DND-41 (cell line): ENCODE data around the gene OXER1.

Experiments used
- ATAC-seq: fragments of 200-7000 bp; cut with Tn5 transposase; 3 replicates; pipeline ENCODE4 v1.9.1; 2021; ENCODE audit warnings: low read depth; ENCODE audit not compliant: insufficient read depth
- DNase-seq: peaks from one replicate; pipeline ENCODE4 v3.0.0-alpha.2; 2020
- H2AFZ ChIP-seq: 2 replicates; pipeline ENCODE4 v1.6.0; 2012; ENCODE audit warnings: low read depth, low read length
- H3K27ac ChIP-seq: 2 replicates; pipeline ENCODE4 v1.5.1; 2012; ENCODE audit warnings: low read length, inconsistent platforms
- H3K27me3 ChIP-seq: fragments of 200-600 bp; sonication (generic); 2 replicates; pipeline ENCODE4 v1.6.0; 2012; ENCODE audit warnings: low read length, mild to moderate bottlenecking, inconsistent platforms; ENCODE audit not compliant: insufficient read depth, poor library complexity
- H3K36me3 ChIP-seq: 2 replicates; pipeline ENCODE4 v1.5.1; 2012; ENCODE audit warnings: low read length, inconsistent platforms; ENCODE audit not compliant: insufficient read depth
- H3K4me1 ChIP-seq: 2 replicates; pipeline ENCODE4 v1.5.1; 2012; ENCODE audit warnings: mild to moderate bottlenecking, low read length; ENCODE audit not compliant: insufficient read depth
- H3K4me2 ChIP-seq: 2 replicates; pipeline ENCODE4 v1.6.0; 2012; ENCODE audit warnings: mild to moderate bottlenecking, moderate library complexity, low read length, inconsistent platforms; ENCODE audit not compliant: insufficient read depth
- H3K4me3 ChIP-seq, 2 experiments: fragments of 200-600 bp in 1 of 2; shearing (Covaris generic) in 1 of 2; 2 replicates each; pipeline ENCODE4 v1.5.1; 2012 to 2016; ENCODE audit warnings: inconsistent platforms in 2 of 2, low read length in 2 of 2, mild to moderate bottlenecking in 2 of 2, low read depth in 1 of 2, moderate library complexity in 1 of 2
- H3K79me2 ChIP-seq: 2 replicates; pipeline ENCODE4 v1.6.0; 2012; ENCODE audit warnings: low read length, inconsistent platforms; ENCODE audit not compliant: insufficient read depth
- H3K9ac ChIP-seq: 2 replicates; pipeline ENCODE4 v1.6.0; 2012; ENCODE audit warnings: low read depth, mild to moderate bottlenecking, inconsistent platforms, low read length, moderate library complexity
- H3K9me3 ChIP-seq: 2 replicates; pipeline ENCODE4 v1.5.1; 2012; ENCODE audit warnings: low read length, moderate library complexity, mild to moderate bottlenecking, inconsistent platforms; ENCODE audit not compliant: insufficient read depth, severe bottlenecking
- H4K20me1 ChIP-seq: 2 replicates; pipeline ENCODE4 v1.6.0; 2012; ENCODE audit warnings: low read length; ENCODE audit not compliant: insufficient read depth
- EZH2 ChIP-seq: IDR thresholded peaks from 3 replicates; pipeline ENCODE4 v1.6.1; 2012; ENCODE audit warnings: borderline replicate concordance, low read depth, mild to moderate bottlenecking, moderate library complexity, low read length, inconsistent platforms; ENCODE audit not compliant: severe bottlenecking
- TF ChIP-seq, protein P1 (sequence below): IDR thresholded peaks from 2 replicates; pipeline ENCODE4 v1.5.1; 2012; ENCODE audit warnings: borderline replicate concordance, low read length, moderate library complexity, mild to moderate bottlenecking; ENCODE audit not compliant: poor library complexity, severe bottlenecking; ENCODE audit errors: extremely low read depth

OXER1 gene

DNA sequence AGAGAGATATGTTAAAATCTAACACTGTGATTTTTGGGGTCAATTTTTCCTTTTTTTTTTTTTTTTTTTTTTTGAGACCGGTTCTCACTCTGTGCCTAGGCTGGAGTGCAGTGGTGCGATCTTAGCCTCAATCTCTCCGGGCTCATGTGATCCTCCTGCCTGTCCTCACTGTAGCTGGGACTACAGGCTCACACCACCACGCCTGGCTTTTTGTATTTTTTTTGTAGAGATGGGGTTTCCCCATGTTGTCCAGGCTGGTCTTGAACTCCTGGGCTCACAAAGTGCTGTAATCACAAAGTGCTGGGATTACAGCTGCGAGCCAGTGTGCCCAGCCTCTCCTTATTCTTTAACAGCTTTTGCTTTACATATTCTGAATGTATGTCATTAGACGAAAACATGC, 31.3 kb upstream of the OXER1 start:
- Histone ChIP-seq H3K79me2 (no peaks in the 10 kb centered on the region), H3K36me3 (no peaks in the 10 kb centered on the region), H3K4me3 (no peak overlapping the region), H3K9ac (no peak overlapping the region), H3K27me3 (no peaks in the 10 kb centered on the region), H3K4me1 (peaks cover 9% of the 10 kb centered on the region), H4K20me1 (no peaks in the 10 kb centered on the region), H2AFZ (no peak overlapping the region), H3K4me2 (no peak overlapping the region), H3K9me3 (no peaks in the 10 kb centered on the region), H3K27ac (no peak overlapping the region)
- no peak for DNase-seq
- TF ChIP-seq EZH2 = no peak
- TF ChIP-seq, protein P1, sequence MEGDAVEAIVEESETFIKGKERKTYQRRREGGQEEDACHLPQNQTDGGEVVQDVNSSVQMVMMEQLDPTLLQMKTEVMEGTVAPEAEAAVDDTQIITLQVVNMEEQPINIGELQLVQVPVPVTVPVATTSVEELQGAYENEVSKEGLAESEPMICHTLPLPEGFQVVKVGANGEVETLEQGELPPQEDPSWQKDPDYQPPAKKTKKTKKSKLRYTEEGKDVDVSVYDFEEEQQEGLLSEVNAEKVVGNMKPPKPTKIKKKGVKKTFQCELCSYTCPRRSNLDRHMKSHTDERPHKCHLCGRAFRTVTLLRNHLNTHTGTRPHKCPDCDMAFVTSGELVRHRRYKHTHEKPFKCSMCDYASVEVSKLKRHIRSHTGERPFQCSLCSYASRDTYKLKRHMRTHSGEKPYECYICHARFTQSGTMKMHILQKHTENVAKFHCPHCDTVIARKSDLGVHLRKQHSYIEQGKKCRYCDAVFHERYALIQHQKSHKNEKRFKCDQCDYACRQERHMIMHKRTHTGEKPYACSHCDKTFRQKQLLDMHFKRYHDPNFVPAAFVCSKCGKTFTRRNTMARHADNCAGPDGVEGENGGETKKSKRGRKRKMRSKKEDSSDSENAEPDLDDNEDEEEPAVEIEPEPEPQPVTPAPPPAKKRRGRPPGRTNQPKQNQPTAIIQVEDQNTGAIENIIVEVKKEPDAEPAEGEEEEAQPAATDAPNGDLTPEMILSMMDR = no peak
- no peak for ATAC-seq

DNA sequence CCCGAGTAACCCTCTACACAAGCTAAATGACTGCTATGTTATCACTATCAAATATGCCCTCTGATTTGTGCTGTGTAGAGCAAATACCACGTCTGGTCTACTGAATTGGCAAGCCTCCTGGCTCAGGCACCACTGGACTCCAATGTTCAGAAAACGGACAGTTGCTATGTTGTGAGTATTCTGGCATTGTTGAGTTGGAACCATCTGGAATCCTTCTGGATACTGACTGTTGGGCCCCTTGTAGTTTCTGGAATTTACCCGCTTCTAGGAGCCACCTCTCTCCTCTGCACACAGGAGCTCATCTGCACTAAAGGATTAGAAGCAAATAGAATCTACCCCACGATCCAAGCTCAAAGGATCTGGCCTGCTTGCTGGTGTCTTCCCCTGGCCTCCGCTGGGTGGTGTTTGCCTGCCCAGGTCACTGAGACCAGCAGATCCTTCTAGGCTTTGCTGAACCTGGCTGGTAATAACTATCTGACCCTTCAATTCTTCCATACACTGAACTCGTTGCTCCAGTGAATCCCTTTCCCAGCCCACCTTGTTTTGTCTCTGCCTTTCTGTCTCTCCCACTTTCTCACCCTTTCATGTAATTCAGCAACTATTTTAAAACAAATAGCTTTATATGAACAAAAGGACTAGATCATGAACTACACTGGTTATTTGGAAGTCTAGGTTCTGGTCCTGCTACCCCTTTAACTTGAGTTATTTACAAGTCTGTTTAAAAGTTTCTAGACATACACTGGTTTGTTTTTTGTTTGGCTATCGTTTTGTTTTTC, 30.5 kb upstream of the OXER1 start:
- no peak for DNase-seq
- no peak overlapping the region for H3K4me3 ChIP-seq
- H3K4me1 ChIP-seq = peaks cover 9% of the 10 kb centered on the region
- no peak overlapping the region for H2AFZ ChIP-seq
- H3K9me3 ChIP-seq = no peaks in the 10 kb centered on the region
- no peak overlapping the region for H3K4me2 ChIP-seq
- H3K27ac ChIP-seq = no peak overlapping the region
- no peaks in the 10 kb centered on the region for H3K79me2 ChIP-seq
- H4K20me1 ChIP-seq = no peaks in the 10 kb centered on the region
- ATAC-seq = no peak
- H3K36me3 ChIP-seq = no peaks in the 10 kb centered on the region
- H3K27me3 ChIP-seq = no peaks in the 10 kb centered on the region
- no peak for TF ChIP-seq EZH2
- TF ChIP-seq, protein P1 = no peak
- no peak overlapping the region for H3K9ac ChIP-seq

DNA sequence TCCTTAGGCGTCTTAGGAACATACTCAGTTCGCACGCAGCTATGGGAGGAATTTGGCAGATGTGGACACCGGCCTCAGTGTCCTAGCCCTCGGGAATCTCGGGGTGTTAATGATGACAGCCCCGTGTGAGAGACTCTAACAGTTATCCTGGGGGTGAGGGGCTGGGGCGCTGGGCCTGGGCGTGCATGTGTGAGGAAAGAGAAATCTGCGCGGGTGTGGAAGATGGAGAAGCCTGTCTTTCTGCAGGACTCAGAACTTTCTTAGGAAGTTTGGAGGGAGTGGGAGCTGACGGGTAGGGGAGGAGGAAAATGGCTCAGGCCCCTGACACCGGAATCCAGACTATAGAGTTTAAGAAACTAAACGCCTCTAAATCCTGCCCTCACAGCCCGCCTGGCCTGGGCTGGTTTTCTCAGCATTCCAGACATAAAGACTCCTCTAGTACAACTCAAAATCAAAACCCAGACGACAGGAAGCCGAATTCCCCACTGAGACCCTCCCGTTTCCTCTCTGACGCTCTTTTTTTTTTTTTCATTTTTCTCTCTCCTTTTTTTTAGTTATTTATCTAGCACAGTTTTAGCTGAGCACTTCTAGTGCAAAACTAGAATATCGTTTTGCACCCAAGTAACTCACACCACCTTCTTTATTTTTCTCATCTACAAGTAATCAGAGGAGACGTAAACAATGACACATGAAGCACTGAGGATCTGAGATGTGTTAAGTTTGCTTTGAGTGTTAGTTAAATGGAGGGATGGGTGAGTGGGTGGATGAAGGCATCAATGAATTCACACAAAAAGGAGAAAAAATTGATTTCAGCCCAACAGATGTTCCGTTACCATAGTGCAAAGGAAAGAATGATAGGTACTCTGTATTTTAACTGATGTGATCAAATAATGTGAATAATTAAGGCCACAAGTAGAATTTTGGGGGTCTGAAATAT, 29.7 kb upstream of the OXER1 start:
- Histone ChIP-seq H3K9me3 (no peaks in the 10 kb centered on the region), H3K27me3 (no peaks in the 10 kb centered on the region), H3K4me1 (peaks cover 9% of the 10 kb centered on the region), H4K20me1 (no peaks in the 10 kb centered on the region), H3K27ac (no peak overlapping the region), H2AFZ (no peak overlapping the region), H3K9ac (no peak overlapping the region), H3K4me2 (no peak overlapping the region), H3K4me3 (no peak overlapping the region), H3K79me2 (no peaks in the 10 kb centered on the region), H3K36me3 (no peaks in the 10 kb centered on the region)
- TF ChIP-seq EZH2 = no peak
- TF ChIP-seq, protein P1 = no peak
- ATAC-seq = no peak
- no peak for DNase-seq
